Bronchial epithelial cell (primary cell): ENCODE data around the gene RBM4B. TPM values are rescaled to one million over a fixed set of nuclear protein-coding genes. Genes with fewer than 3 reads are reported as not detected.
A peak's percentile ranks its signal among the peaks of the same experiment; 100 is the strongest.

Experiments used
- DNase-seq: peaks from one replicate; pipeline ENCODE4 v3.0.0-alpha.2; 2010; ENCODE audit warnings: low read depth
- FAIRE-seq: peaks from 2 replicates; lab custom pipeline; 2011; peaks lifted over from hg19 to GRCh38; lab: Jason Lieb, UNC
- H3K27me3 ChIP-seq: 2 replicates; pipeline ENCODE4 v1.5.1; 2011; ENCODE audit warnings: low read length; ENCODE audit not compliant: control insufficient read depth, insufficient read depth
- H3K36me3 ChIP-seq: 2 replicates; pipeline ENCODE4 v1.5.1; 2011; ENCODE audit warnings: low read length; ENCODE audit not compliant: control insufficient read depth, insufficient read depth
- H3K4me3 ChIP-seq: 2 replicates; pipeline ENCODE4 v1.5.1; 2011; ENCODE audit warnings: mild to moderate bottlenecking, low read depth, low read length, control low read depth
- total RNA-seq: library from RNA; depleted of rRNA; stranded (reverse); fragments of >200 nt; gene quantifications from 2 replicates; pipeline ENCODE4 v1.2.1, GENCODE V29; 2014
- TF ChIP-seq, protein P1 (sequence below): IDR thresholded peaks from 2 replicates; pipeline ENCODE4 v1.5.1; 2011; ENCODE audit warnings: mild to moderate bottlenecking, moderate library complexity, low read length, control low read depth, inconsistent platforms; ENCODE audit not compliant: insufficient read depth, severe bottlenecking

Gene RBM4B
- total RNA-seq, 1 donor from 2014 or later = 13.4 TPM

DNA sequence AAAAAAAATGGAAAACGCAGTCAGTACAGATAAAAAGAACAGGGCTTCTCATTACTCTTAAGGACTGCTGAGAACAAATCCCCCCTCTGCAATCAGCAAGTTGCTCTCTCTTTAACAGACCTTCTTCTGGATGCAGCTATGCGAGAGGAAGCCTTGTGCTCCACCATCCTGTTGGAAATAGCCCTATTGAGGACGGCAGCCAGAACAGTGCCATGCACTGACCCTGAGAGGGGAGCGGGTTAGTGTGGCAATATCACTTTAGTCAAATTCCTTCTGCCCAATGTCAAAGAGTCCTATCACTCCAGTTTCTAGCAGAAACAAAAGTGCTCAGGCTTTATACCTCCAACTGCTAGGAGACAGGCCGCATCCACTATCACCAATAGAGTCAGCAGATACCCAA, 6.9 kb downstream of the RBM4B start:
- DNase-seq (no peak), FAIRE-seq (no peak)
- Histone ChIP-seq H3K27me3 (no peaks in the 10 kb centered on the region), H3K36me3 (peaks cover 1% of the 10 kb centered on the region), H3K4me3 (no peak overlapping the region)
- TF ChIP-seq, protein P1, sequence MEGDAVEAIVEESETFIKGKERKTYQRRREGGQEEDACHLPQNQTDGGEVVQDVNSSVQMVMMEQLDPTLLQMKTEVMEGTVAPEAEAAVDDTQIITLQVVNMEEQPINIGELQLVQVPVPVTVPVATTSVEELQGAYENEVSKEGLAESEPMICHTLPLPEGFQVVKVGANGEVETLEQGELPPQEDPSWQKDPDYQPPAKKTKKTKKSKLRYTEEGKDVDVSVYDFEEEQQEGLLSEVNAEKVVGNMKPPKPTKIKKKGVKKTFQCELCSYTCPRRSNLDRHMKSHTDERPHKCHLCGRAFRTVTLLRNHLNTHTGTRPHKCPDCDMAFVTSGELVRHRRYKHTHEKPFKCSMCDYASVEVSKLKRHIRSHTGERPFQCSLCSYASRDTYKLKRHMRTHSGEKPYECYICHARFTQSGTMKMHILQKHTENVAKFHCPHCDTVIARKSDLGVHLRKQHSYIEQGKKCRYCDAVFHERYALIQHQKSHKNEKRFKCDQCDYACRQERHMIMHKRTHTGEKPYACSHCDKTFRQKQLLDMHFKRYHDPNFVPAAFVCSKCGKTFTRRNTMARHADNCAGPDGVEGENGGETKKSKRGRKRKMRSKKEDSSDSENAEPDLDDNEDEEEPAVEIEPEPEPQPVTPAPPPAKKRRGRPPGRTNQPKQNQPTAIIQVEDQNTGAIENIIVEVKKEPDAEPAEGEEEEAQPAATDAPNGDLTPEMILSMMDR = no peak

- DNase-seq = no peak
- FAIRE-seq = no peak
- Histone ChIP-seq H3K27me3 (no peaks in the 10 kb centered on the region), H3K4me3 (no peak overlapping the region), H3K36me3 (peaks cover 5% of the 10 kb centered on the region)
- TF ChIP-seq, protein P1 = no peak
Measured at GRCh38 chr11:66665369-66665768, 12.3 kb downstream of the RBM4B start.

- no peak for FAIRE-seq
- TF ChIP-seq, protein P1 = no peak
- H3K36me3 ChIP-seq = peaks cover 4% of the 10 kb centered on the region
- H3K27me3 ChIP-seq = no peaks in the 10 kb centered on the region
- no peak for DNase-seq
- no peak overlapping the region for H3K4me3 ChIP-seq
Measured at GRCh38 chr11:66663741-66664296, 13.9 kb downstream of the RBM4B start.

- TF ChIP-seq, protein P1 = no peak
- no peak for DNase-seq
- Histone ChIP-seq H3K36me3 (peaks cover 10% of the 10 kb centered on the region), H3K4me3 (no peak overlapping the region), H3K27me3 (no peaks in the 10 kb centered on the region)
- no peak for FAIRE-seq
Measured at GRCh38 chr11:66659763-66660162, 17.9 kb downstream of the RBM4B start.

GRCh38 chr11:66653123-66653522, 24.6 kb downstream of the RBM4B start:
- peak; percentile 73 for DNase-seq
- FAIRE-seq = no peak
- Histone ChIP-seq H3K36me3 (peaks cover 10% of the 10 kb centered on the region), H3K27me3 (no peaks in the 10 kb centered on the region), H3K4me3 (no peak overlapping the region)
- TF ChIP-seq, protein P1 = no peak

DNA sequence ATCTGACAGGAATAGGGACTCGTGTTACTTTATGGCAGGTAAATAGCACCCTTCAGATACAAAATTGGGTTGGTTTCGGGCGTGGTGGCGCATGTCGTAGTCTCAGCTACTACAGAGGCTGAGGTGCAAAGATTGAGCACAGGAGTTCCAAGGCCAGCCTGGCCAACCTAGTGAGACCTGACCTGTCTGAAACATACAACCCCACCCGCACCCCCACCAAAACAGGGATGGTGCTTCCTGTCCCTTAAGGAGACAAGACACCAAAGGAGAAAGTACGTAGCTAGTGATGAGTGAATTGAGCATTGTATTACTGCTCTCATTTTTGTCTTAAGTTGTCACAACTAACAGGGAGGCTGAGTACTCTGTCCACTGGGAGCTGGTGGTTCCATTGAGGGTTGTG, 25.0 kb downstream of the RBM4B start:
- peaks cover 9% of the 10 kb centered on the region for H3K36me3 ChIP-seq
- FAIRE-seq (no peak), DNase-seq (no peak)
- H3K27me3 ChIP-seq = no peaks in the 10 kb centered on the region
- no peak overlapping the region for H3K4me3 ChIP-seq
- TF ChIP-seq, protein P1 = no peak
